ENCODE data around the gene NOX4.
"Not testable (repeated sequence)": the region's sequence is repeated elsewhere in the genome, so short reads cannot be mapped to it uniquely, and the experiment has no call there.

NOX4 gene

DNA sequence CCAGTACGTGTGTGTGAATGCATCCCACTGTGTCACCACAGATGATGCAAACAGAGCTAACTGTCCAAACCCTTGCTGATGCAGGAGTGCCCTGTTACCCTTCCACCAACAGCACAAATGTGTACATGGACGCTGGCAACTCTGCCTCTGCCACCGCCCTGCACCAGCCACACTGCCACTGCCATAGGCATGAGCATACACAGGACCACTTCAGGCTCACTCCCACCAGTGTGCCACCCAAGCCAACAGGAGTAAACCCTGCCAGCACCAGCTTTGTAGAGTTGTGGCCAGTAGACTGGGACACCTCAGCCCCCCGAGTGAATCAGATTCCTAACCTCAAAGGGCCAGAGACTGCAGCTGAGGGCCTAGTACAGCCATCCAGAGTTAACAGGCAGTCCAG, 34.0 kb downstream of the NOX4 start:
- no peak for DNase-seq

DNA sequence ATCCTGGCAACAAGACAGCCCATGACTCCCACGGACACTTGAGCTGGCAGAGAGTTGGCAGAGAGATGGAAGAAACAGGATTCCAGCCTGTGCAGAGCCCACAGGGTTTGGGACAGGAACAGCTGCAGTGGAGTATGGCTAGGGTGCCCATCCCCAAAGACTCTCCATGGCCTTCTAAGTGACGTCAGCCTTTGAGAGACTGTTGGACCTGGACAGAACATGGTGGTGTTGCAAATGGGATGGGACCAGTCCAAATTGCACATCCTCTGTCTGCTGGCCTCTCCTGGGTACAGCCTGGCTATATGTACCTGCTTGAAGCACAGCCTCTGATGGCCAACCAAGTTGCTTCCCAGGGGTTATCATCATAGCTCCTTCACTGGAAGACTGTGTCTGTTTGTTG, 34.5 kb downstream of the NOX4 start:
- no peak for DNase-seq

- no peak for DNase-seq
Observed at GRCh38 chr11:89452780-89453179, 38.4 kb downstream of the NOX4 start.

- DNase-seq: no peak
Observed at GRCh38 chr11:89447845-89448244, 43.3 kb downstream of the NOX4 start.

DNA sequence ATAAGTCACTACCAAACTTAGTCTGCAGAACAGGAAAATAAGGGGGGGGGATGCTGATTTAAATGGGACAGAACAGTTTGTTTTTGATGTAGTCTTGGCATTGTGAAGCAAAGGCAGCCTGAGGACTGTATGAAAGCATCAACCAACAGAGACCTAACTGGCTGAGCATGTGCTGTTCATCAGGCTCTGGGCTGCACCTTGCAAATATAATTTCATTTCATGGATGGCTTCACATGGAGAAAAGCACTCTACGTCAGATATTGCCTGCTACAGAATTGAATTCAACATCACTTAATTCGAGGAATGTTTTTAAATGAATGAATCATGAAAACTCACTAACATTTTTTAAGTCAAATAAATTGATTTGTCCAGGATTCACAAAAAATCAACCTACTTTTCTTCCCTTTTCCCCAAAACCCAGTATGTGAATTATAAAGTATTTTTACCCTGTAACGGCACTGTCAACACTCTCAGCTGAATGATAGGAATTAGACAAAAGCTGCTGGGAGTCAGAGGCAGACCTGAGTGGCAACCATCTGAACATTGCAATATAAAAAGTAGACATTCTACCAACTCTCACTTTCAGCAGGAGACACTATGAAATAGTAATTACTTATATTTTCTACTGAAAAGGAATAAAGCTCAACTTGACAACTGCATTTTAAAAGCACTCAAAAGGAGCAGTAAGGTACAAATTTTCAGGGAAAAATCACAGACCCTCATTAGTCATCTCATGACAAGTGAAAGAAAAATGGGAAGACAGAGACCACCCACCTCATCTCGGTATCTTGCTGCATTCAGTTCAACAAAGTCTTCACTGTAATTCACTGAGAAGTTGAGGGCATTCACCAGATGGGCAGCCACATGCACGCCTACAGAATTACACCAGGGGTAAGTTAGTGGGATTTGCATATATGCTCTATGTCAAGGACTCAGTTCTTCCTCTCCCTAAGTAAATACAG, 47.5 kb downstream of the NOX4 start:
- DNase-seq: no peak

DNA sequence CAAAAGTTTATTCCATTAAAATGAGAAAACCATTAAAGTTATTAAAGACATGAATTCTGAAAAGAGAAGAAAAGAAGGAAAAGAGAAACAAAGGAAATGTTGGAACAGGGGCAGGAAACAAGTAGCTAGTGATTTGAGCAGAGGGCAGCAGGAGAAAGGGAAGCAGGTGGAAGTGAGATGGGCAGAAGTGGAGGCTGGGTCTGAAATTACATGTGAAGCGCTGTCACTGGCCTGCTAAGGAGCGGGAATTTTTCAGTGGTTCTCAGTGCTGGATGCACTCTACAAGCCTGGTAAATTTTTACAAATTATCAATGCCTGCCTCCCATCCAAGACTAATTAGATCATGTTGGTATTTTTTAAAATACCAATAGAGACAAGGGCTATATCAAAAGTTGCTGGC, 48.4 kb downstream of the NOX4 start:
- no peak for DNase-seq

GRCh38 chr11:89441606-89442005, 49.6 kb downstream of the NOX4 start:
- DNase-seq: no peak

DNA sequence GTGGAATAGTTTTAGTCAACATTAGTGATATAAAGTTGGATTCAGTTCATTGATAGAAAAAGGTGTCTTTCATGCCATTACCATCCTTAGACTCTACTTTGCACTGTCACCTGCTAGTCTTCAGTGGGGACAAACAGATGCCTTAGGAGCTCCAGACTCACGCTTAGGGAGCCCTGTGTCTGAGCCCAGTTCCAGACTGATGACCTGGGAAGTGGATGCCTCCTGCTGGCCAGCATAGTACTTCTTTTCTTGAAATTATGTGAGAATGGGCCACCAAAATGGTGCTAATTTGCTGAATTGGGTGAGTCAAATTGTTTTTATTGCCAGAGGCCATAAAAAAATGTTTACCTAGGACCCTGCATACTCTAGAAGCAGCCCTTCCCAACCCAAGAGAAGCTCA, 53.9 kb downstream of the NOX4 start:
- DNase-seq: no peak

- no peak for DNase-seq
Observed at GRCh38 chr11:89436071-89436470, 55.1 kb downstream of the NOX4 start.

DNA sequence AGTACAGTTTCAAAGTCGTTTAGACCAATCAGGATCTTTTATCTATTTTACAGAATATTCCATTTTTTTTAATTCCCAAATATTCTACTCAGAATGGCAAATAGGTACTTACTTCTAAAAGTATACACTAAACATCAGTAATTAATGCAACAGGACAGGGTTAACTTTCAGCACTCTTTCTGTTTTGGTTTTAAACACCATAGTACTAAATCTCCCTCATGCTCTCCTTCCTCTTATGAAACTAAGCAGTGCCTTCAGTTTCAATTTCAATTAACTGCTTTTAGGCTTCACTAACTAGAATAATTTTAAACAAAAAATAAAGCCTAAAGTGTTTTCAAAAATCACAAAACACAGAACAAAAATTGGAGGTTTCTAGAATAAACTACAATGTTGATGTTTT, 57.9 kb downstream of the NOX4 start:
- DNase-seq: no peak

DNA sequence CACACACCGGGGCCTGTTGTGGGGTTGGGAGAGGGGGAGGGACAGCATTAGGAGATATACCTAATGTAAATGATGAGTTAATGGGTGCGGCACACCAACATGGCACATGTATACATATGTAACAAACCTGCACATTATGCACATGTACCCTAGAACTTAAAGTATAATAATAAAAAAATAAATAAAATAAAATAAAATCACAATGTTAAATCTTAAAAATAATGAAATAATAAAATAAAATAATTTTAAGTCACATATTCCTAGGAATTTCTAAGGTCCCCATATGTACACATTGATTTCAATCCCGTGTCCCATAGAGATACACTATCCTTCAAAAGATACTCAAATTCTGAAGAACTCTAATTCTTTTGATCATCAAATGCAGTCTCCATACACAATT, 59.0 kb downstream of the NOX4 start:
- DNase-seq: not testable (repeated sequence)

DNA sequence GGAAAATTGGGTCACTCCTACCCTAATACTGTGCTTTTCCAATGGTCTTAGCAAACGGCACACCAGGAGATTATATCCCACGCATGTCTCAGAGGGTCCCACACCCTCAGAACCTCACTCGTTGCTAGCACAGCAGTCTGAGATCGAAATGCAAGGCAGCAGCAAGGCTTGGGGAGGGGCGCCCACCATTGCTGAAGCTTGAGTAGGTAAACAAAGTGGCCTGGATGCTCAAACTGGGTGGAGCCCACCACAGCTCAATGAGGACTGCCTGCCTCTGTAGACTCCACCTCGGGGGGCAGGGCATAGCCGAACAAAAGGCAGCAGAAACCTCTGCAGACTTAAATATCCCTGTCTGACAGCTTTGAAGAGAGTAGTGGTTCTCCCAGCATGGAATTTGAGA, 64.7 kb downstream of the NOX4 start:
- not testable (repeated sequence) for DNase-seq

DNA sequence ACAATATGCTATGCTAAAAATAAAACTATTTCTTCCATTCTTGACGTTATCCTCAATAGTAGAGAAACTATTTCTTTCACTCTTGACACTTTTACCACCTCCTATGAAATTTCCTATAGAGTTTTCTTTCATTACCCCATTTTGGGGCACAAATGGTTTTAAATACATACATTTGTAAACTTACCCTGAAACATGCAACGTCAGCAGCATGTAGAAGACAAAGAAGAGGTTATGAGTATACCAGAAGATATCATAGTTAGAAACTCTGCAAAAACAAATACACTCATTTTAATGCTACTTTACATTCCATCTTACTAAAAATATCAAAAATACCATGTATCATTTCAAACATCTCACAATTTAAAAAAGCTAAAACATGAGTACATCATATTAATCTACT, 69.5 kb downstream of the NOX4 start:
- no peak for DNase-seq

DNA sequence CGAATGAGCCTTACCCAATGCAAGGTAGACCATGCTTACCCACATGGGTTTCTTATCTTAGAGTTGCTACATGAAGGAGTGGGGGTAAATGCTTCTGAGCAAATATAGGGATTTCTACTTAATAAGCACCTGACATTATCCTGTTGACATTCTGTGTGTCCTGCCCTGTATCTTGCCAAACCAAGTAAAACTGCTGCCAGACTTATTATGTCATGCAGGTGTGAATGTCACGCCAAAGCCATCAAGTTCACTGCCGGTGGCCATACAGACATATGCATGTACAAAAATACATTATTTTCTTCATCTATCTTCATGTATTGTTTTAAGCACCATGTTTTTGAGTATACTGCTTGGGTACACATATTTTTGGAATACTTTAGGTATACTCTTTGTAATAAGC, 70.2 kb downstream of the NOX4 start:
- no peak for DNase-seq

- no peak for DNase-seq
Observed at GRCh38 chr11:89416961-89417360, 74.2 kb downstream of the NOX4 start.

DNA sequence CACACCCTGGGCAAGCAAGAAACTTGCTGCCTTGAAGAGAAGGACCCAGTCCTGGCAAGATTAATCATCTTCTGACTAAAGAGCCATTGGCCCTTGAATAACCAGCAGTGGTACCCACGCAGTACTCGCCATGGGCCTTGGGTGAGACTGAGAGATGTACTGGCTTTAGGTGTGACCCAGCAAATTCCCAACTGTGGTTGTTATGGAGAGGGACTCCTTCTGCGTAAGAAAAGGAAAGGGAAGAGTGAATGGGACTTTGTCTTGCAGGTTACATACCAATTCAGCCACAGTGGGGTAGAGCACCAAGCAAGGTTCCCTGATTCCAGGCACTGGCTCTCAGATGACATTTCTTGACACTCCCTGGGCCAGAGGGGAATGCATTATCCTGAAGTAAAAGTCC, 80.1 kb downstream of the NOX4 start:
- DNase-seq: not testable (repeated sequence)

DNA sequence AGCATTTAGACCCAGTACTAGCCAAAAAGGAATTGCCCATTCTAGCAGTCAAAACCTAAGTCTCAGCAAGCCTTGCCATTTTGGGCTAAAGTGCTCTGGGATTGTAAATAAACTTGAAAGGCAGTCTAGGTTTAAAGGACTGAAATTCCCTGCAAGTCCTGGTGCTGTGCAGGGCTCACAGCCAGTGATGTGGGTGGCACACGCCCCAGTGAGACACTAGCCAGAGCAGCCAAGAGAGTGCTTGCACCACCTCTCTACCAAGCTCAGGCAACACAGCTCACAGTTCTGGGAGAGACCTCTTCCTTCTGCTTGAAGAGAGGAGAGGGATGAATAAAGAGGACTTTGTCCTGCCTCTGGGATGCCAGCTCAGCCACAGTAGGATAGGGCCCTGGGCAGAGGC, 80.5 kb downstream of the NOX4 start:
- not testable (repeated sequence) for DNase-seq

DNA sequence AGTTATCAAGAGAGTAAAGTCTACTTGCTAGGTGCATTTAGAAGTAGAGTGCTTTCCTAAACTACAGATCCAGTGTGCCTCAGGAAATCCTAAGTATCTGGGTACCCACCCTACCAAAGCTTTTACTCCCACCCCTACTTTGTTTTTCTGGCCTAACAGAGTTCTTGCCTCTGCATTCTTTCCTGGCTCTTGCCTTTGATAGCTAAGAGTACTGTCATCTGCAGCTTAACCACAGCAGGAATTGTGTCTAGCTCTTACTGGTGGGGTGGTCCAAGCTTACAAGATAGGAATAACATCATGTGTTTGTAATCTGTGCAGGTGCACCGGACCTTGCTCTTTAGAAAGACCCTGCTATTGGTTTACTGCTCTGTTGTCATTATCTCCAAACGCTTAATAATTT, 82.7 kb downstream of the NOX4 start:
- DNase-seq: not testable (repeated sequence)

DNA sequence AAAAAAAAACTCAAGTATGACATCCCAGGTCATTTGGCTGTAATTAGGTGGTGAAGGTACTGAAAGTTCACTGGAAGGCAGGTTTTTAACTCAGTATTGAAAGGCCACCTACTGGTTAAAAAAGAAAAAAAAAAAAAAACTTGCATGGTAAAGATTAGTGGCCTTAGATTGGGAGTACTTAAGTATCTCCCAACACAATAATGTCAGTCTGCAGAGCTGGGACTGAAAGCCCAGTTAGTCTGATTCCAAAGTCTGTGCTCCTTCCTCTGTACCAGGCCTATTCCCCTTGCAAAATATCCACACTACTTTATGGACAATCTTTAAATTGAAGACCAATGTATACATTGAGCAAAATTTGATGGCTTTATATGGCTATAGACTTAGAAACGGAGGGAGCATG, 85.5 kb downstream of the NOX4 start:
- DNase-seq: no peak

DNA sequence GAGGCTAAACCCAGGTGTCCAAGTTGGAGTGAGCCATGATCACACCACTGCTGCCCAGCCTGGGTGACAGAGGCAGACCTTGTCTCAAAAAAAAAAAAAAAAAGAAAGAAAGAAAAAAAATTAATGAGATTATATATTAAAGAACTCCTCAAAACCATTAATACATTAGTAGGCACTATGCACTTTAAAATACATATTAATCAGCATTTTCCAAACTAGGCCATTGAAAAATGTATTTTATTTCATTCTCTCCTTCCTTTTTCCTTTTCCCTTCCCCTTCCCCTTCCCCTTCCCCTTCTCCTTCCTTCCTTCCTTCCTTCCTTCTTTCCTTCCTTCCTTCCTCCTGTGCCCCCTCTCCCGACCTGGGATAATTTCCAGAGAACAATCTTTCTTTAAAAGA, 99.5 kb downstream of the NOX4 start:
- not testable (repeated sequence) for DNase-seq

DNA sequence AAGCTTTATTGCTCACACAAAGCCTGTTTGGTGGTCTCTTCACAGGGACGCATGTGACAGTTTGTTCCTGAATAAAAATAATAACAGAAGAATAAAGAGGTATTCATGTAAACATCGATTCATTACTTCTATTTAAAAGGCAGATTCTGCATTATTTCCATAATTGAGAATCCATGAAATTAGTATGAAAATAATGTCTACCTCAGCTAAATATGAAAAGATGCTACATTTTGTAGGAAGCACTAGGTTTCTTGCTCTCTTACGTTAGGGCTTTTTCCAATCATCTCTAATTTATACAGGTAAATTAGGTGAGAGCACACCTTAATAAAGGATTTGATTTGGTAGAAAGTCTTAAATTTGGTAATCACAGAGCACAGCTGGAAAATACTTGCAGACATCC, 103.7 kb downstream of the NOX4 start:
- DNase-seq: not testable (repeated sequence)

DNA sequence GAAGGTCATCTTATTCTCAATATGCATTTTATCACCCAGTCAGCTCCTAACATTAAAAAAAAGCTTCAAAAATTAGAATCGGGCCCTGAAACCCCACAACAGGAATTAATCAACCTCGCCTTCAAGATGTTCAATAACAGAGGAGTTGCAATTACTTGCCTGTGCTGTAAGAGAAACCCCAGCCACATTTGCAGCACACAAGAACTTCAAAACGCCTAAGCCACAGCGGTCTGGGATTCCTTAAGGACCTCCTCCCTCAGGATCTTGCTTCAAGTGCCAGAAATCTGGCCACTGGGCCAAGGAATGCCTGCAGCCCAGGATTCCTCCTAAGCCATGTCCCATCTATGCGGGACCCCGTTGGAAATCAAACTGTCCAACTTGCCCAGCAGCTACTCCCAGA, 108.2 kb downstream of the NOX4 start:
- DNase-seq: not testable (repeated sequence)

- DNase-seq: no peak
Observed at GRCh38 chr11:89381094-89381493, 110.1 kb downstream of the NOX4 start.

GRCh38 chr11:89379976-89380771, 111.0 kb downstream of the NOX4 start:
- not testable (repeated sequence) for DNase-seq

All from NCI-H1092 treated with DMSO at 0.1 percent for 48 hours (cell line).